Measurements from ENCODE around the gene TMOD2.

Gene TMOD2

GRCh38 chr15:51714162-51714561 lies 37.2 kb upstream of the TMOD2 start:
- TF ChIP-seq CTCF (IDR thresholded peaks at IDR 0.05; ENCODE audit: control insufficient read depth, insufficient read depth, low read depth, low read length, missing control alignments) = no peak
- DNase-seq (ENCODE audit: low read depth) = no peak
- no peak overlapping the region for H3K4me3 ChIP-seq (ENCODE audit: control insufficient read depth, low read depth, low read length)

GRCh38 chr15:51714911-51715310 lies 36.5 kb upstream of the TMOD2 start:
- no peak for DNase-seq (ENCODE audit: low read depth)
- TF ChIP-seq CTCF (IDR thresholded peaks at IDR 0.05; ENCODE audit: control insufficient read depth, insufficient read depth, low read depth, low read length, missing control alignments) = no peak

DNA sequence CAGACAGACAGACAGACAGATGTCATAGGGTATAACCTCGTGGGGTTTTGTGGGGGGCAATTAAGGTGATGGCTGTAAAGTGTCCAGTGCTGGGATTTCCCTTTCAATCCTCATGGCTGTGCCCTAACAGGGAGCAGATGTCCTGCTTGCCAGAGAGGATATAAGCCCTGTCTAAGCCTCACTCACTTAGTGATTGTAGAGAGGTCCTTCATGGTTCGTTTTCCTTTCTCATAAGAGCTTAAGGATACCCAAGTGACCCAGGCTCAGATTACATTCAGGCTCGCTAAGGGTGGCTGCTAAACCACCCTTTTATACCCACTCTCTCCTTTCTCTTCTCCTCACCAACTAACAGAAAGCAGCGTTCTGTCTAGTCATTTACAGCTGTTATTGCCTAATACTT lies 33.2 kb upstream of the TMOD2 start:
- no peak for TF ChIP-seq CTCF (IDR thresholded peaks at IDR 0.05; ENCODE audit: control insufficient read depth, insufficient read depth, low read depth, low read length, missing control alignments)
- no peak overlapping the region for H3K4me3 ChIP-seq (ENCODE audit: control insufficient read depth, low read depth, low read length)
- DNase-seq (ENCODE audit: low read depth) = no peak

More at GRCh38 chr15:51714911-51715310, 36.5 kb upstream of the TMOD2 start:
- no peak overlapping the region for H3K4me3 ChIP-seq (ENCODE audit: control insufficient read depth, low read depth, low read length)

DNA sequence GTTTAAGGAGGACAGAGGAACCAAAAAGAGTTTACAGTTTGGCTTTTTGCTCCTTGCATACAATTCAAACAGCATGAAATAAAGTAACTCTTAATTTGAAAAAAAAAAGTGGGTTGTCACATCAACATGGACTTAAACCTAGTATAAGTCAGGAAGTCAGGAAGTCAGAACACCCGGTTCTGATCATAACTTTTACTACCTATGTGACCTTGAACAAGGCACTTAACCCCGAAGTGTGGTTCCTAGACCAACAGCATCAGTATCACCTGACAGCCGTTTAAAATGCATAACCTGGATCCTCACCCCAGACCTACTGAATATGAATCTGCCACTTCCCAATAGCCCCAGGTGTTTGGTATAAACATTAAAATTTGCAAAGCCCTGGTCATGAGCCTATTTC lies 32.7 kb upstream of the TMOD2 start:
- H3K4me3 ChIP-seq (ENCODE audit: control insufficient read depth, low read depth, low read length) = no peak overlapping the region
- no peak for DNase-seq (ENCODE audit: low read depth)
- no peak for TF ChIP-seq CTCF (IDR thresholded peaks at IDR 0.05; ENCODE audit: control insufficient read depth, insufficient read depth, low read depth, low read length, missing control alignments)

GRCh38 chr15:51720201-51720995 lies 31.0 kb upstream of the TMOD2 start:
- no peak for TF ChIP-seq CTCF (IDR thresholded peaks at IDR 0.05; ENCODE audit: control insufficient read depth, insufficient read depth, low read depth, low read length, missing control alignments)
- DNase-seq (ENCODE audit: low read depth) = no peak

DNA sequence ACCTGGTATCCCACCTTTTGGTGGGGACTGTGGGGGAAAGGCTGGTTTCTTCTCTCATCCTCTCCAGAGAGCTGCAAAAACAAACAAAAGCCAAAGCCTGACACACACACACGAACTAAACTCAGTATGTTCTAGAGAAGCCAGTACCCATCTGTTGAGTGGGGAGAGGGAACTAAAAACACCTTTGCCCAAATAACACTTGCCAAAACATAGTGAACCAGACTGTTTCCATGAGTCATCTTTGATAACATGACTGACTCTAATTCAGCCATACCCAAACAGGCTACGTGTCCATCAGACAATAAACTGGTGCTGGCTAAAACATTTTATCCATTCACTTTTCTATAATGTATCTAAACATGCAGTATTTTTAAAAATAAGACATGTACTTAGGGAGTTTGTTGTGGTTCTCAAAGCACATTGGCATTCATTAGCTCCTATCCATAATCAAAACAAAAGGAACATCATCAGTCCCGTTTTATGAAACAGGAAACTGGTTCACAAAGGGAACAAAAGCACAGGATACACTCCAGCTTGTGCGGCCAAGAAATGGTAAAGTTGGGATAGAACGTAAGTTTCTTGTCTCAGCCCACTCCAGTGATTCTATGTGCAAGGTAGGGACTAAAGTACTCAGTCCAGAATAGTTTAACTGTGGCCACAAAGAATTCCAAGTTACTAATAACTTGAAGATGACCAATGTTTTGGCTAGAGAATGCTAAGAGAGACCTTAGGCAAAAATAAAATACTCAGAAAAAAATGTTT lies 30.0 kb upstream of the TMOD2 start:
- H3K4me3 ChIP-seq (ENCODE audit: control insufficient read depth, low read depth, low read length) = no peak overlapping the region
- no peak for TF ChIP-seq CTCF (IDR thresholded peaks at IDR 0.05; ENCODE audit: control insufficient read depth, insufficient read depth, low read depth, low read length, missing control alignments)
- DNase-seq (ENCODE audit: low read depth) = no peak

More at GRCh38 chr15:51720201-51720995, 31.0 kb upstream of the TMOD2 start:
- no peak overlapping the region for H3K4me3 ChIP-seq (ENCODE audit: control insufficient read depth, low read depth, low read length)

Data from AG09309 (cell line).